DND-41 (cell line): ENCODE data around the gene GPRC5A.

Experiments
- ATAC-seq: fragments of 200-7000 bp; cut with Tn5 transposase; 3 replicates; pipeline ENCODE4 v1.9.1; 2021; ENCODE audit warnings: low read depth; ENCODE audit not compliant: insufficient read depth
- DNase-seq: peaks from one replicate; pipeline ENCODE4 v3.0.0-alpha.2; 2020
- H2AFZ ChIP-seq: 2 replicates; pipeline ENCODE4 v1.6.0; 2012; ENCODE audit warnings: low read depth, low read length
- H3K27ac ChIP-seq: 2 replicates; pipeline ENCODE4 v1.5.1; 2012; ENCODE audit warnings: low read length, inconsistent platforms
- H3K27me3 ChIP-seq: fragments of 200-600 bp; sonication (generic); 2 replicates; pipeline ENCODE4 v1.6.0; 2012; ENCODE audit warnings: low read length, mild to moderate bottlenecking, inconsistent platforms; ENCODE audit not compliant: insufficient read depth, poor library complexity
- H3K36me3 ChIP-seq: 2 replicates; pipeline ENCODE4 v1.5.1; 2012; ENCODE audit warnings: low read length, inconsistent platforms; ENCODE audit not compliant: insufficient read depth
- H3K4me1 ChIP-seq: 2 replicates; pipeline ENCODE4 v1.5.1; 2012; ENCODE audit warnings: mild to moderate bottlenecking, low read length; ENCODE audit not compliant: insufficient read depth
- H3K4me2 ChIP-seq: 2 replicates; pipeline ENCODE4 v1.6.0; 2012; ENCODE audit warnings: mild to moderate bottlenecking, moderate library complexity, low read length, inconsistent platforms; ENCODE audit not compliant: insufficient read depth
- H3K4me3 ChIP-seq, 2 experiments: fragments of 200-600 bp in 1 of 2; shearing (Covaris generic) in 1 of 2; 2 replicates each; pipeline ENCODE4 v1.5.1; 2012 to 2016; ENCODE audit warnings: inconsistent platforms in 2 of 2, low read length in 2 of 2, mild to moderate bottlenecking in 2 of 2, low read depth in 1 of 2, moderate library complexity in 1 of 2
- H3K79me2 ChIP-seq: 2 replicates; pipeline ENCODE4 v1.6.0; 2012; ENCODE audit warnings: low read length, inconsistent platforms; ENCODE audit not compliant: insufficient read depth
- H3K9ac ChIP-seq: 2 replicates; pipeline ENCODE4 v1.6.0; 2012; ENCODE audit warnings: low read depth, mild to moderate bottlenecking, inconsistent platforms, low read length, moderate library complexity
- H3K9me3 ChIP-seq: 2 replicates; pipeline ENCODE4 v1.5.1; 2012; ENCODE audit warnings: low read length, moderate library complexity, mild to moderate bottlenecking, inconsistent platforms; ENCODE audit not compliant: insufficient read depth, severe bottlenecking
- H4K20me1 ChIP-seq: 2 replicates; pipeline ENCODE4 v1.6.0; 2012; ENCODE audit warnings: low read length; ENCODE audit not compliant: insufficient read depth
- CTCF ChIP-seq: IDR thresholded peaks from 2 replicates; pipeline ENCODE4 v1.5.1; 2012; ENCODE audit warnings: borderline replicate concordance, low read length, moderate library complexity, mild to moderate bottlenecking; ENCODE audit not compliant: poor library complexity, severe bottlenecking; ENCODE audit errors: extremely low read depth
- EZH2 ChIP-seq: IDR thresholded peaks from 3 replicates; pipeline ENCODE4 v1.6.1; 2012; ENCODE audit warnings: borderline replicate concordance, low read depth, mild to moderate bottlenecking, moderate library complexity, low read length, inconsistent platforms; ENCODE audit not compliant: severe bottlenecking

The GPRC5A gene

GRCh38 chr12:12927211-12928079 is 36.1 kb downstream of the GPRC5A start:
- Histone ChIP-seq H3K27me3 (no peaks in the 10 kb centered on the region), H3K36me3 (no peaks in the 10 kb centered on the region), H4K20me1 (no peaks in the 10 kb centered on the region), H3K79me2 (no peaks in the 10 kb centered on the region), H3K9ac (no peak overlapping the region), H3K27ac (no peak overlapping the region), H3K4me3 (no peak overlapping the region), H3K4me2 (no peak overlapping the region), H3K4me1 (no peaks in the 10 kb centered on the region), H3K9me3 (no peaks in the 10 kb centered on the region), H2AFZ (no peak overlapping the region)
- no peak for ATAC-seq
- no peak for TF ChIP-seq EZH2
- TF ChIP-seq CTCF: no peak
- DNase-seq: no peak

GRCh38 chr12:12929696-12930095 is 38.3 kb downstream of the GPRC5A start:
- no peak for TF ChIP-seq CTCF
- no peak for TF ChIP-seq EZH2
- Histone ChIP-seq H3K9me3 (no peaks in the 10 kb centered on the region), H3K27me3 (no peaks in the 10 kb centered on the region), H2AFZ (no peak overlapping the region), H4K20me1 (no peaks in the 10 kb centered on the region), H3K27ac (no peak overlapping the region), H3K4me1 (no peaks in the 10 kb centered on the region), H3K4me3 (no peak overlapping the region), H3K4me2 (no peak overlapping the region), H3K36me3 (no peaks in the 10 kb centered on the region), H3K9ac (no peak overlapping the region), H3K79me2 (no peaks in the 10 kb centered on the region)
- ATAC-seq (no peak), DNase-seq (no peak)

- Histone ChIP-seq H3K79me2 (no peaks in the 10 kb centered on the region), H3K27ac (no peak overlapping the region), H3K4me2 (no peak overlapping the region), H3K4me1 (no peaks in the 10 kb centered on the region), H3K4me3 (no peak overlapping the region), H3K9me3 (no peaks in the 10 kb centered on the region), H3K27me3 (no peaks in the 10 kb centered on the region), H2AFZ (no peak overlapping the region), H3K36me3 (no peaks in the 10 kb centered on the region), H4K20me1 (no peaks in the 10 kb centered on the region), H3K9ac (no peak overlapping the region)
- ATAC-seq (no peak), DNase-seq (no peak)
- no peak for TF ChIP-seq EZH2
- no peak for TF ChIP-seq CTCF
Measured at GRCh38 chr12:12930633-12931219, 39.4 kb downstream of the GPRC5A start.
